ENCODE measurements around the gene CCND1. TPM values are rescaled to one million over a fixed set of nuclear protein-coding genes. Genes with fewer than 3 reads are reported as not detected.
"Not testable (repeated sequence)": the region's sequence is repeated elsewhere in the genome, so short reads cannot be mapped to it uniquely, and the experiment has no call there.

Gene CCND1
- polyA plus RNA-seq, 1 experiment = 307 TPM

DNA sequence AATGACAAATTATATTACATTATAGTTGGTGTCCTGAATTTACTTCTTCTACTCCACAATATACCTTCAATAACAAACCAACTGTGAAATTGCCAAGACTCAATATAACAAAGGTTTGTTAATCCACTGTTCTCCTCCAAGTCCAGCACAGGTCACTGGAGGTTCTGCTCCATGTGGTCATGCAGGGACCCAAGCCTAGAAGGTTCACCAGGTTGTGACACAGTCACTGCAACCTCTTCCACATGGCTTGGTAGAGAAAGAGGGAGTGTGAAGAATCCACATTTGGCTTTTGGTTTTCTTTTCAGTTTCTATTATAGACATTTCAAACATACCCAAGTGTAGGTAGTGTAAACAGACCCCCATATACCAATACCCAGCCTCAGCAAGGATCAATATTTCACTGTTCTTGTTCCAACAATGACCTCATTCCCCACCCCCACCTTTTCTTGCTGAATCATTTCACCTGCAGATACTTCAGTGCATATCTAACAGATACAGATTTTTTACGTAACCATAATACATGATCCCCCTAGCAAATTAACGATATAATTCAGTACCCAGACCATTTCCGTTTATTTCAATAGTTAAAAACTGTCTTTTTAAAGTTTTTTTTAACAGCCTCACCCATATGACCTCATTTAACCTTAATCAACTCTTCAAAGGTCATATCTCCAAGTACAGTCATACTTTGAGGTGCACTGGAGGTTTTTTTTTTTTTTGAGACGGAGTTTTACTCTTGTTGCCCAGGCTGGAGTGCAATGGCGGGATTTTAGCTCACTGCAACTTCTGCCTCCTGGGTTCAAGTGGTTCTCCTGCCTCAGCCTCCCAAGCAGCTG lies 48.7 kb downstream of the CCND1 start:
- CTCF ChIA-PET = no interaction called here
- Histone ChIP-seq H3K4me3 (ENCODE audit: low read depth, low read length) (no peak overlapping the region), H3K36me3 (ENCODE audit: control insufficient read depth, insufficient read depth, low read length) (no peaks in the 10 kb centered on the region), H3K27me3 (ENCODE audit: control insufficient read depth, insufficient read depth, low read length) (peaks cover 6% of the 10 kb centered on the region; the same call in 1 of the 2 replicates)
- POLR2A ChIA-PET = no interaction called here
- TF ChIP-seq, protein P1, sequence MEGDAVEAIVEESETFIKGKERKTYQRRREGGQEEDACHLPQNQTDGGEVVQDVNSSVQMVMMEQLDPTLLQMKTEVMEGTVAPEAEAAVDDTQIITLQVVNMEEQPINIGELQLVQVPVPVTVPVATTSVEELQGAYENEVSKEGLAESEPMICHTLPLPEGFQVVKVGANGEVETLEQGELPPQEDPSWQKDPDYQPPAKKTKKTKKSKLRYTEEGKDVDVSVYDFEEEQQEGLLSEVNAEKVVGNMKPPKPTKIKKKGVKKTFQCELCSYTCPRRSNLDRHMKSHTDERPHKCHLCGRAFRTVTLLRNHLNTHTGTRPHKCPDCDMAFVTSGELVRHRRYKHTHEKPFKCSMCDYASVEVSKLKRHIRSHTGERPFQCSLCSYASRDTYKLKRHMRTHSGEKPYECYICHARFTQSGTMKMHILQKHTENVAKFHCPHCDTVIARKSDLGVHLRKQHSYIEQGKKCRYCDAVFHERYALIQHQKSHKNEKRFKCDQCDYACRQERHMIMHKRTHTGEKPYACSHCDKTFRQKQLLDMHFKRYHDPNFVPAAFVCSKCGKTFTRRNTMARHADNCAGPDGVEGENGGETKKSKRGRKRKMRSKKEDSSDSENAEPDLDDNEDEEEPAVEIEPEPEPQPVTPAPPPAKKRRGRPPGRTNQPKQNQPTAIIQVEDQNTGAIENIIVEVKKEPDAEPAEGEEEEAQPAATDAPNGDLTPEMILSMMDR (IDR thresholded peaks at IDR 0.05; ENCODE audit: insufficient read depth, low read depth, low read length) = no peak
- no peak for DNase-seq (ENCODE audit: low read depth)

DNA sequence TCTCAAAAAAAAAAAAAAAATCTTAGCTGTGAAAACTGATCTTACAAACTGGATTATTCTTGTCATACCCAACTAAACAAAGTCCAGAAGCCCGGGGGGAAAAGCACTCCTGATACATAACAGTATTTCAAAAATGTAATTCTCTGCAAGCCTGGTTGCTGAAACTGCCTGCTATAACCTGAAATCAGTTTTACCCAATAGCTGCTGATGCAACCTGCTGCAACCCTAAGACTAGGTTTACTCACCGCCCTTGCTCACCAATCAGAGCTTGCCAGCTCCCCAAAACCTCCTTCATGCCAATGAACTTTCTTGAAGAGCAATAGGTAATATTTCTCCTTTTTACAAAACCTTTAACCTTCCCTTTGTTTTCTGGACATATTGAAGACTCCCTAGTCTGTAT lies 50.5 kb downstream of the CCND1 start:
- POLR2A ChIA-PET = no interaction called here
- TF ChIP-seq, protein P1 (IDR thresholded peaks at IDR 0.05; ENCODE audit: insufficient read depth, low read depth, low read length) = no peak

DNA sequence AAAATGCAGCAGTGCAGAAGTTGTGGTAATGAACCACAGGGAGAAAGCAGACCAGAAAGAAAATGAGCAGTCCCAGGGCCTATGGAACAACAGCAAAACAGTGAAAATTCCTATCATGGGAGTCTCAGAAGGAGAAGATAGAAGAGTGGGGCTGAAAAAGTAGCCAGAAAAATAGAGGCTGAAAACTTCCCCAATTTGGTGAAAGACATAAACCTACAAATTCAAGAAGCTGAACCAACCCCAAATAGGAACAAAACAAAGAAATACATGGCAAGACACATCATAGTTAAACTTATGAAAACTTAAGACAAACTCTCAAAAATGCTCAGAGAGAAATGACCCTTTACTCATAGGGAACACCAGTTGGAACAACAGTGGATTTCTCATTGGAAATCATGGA lies 51.5 kb downstream of the CCND1 start:
- Histone ChIP-seq H3K27me3 (ENCODE audit: control insufficient read depth, insufficient read depth, low read length) (peaks cover 16% of the 10 kb centered on the region; the same call in 1 of the 2 replicates), H3K36me3 (ENCODE audit: control insufficient read depth, insufficient read depth, low read length) (no peaks in the 10 kb centered on the region), H3K4me3 (ENCODE audit: low read depth, low read length) (no peak overlapping the region)
- DNase-seq (ENCODE audit: low read depth) = no peak
- ChIA-PET POLR2A (no interaction called here), CTCF (interaction anchor here (0.7 kb wide), 1 partner anchor 504 kb away, joined by 3 read pairs; no protein-coding TSS in a partner anchor)
- TF ChIP-seq, protein P1 (IDR thresholded peaks at IDR 0.05; ENCODE audit: insufficient read depth, low read depth, low read length) = no peak

More for the DNA sequence above, 50.5 kb downstream of the CCND1 start:
- Histone ChIP-seq H3K4me3 (ENCODE audit: low read depth, low read length) (no peak overlapping the region), H3K27me3 (ENCODE audit: control insufficient read depth, insufficient read depth, low read length) (peaks cover 9% of the 10 kb centered on the region; the same call in 1 of the 2 replicates), H3K36me3 (ENCODE audit: control insufficient read depth, insufficient read depth, low read length) (no peaks in the 10 kb centered on the region)
- CTCF ChIA-PET = interaction anchor here (0.6 to 1.5 kb wide), 4 partner anchors 110 to 504 kb away, joined by 3 to 6 read pairs (median 4); no protein-coding TSS in a partner anchor
- DNase-seq (ENCODE audit: low read depth) = no peak

DNA sequence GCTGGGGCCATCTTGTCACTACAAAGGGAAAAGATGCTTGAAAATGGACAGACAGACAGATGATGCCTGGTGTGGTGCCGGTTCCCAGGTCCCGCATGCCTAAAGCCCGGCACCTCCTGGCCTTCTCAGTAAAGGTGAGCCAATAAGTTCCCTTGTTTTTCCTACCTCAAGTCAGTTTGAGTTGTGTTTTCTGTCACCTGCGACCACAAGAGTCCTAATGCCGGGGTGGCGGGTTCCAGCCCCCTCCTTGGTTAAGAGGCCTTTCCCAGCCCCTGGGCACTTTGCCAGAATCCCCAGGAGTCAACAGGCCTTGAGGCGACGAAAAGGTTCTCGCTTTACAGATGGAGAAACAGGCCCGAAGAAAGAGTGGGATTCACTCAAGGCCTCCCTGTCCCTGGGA lies 53.8 kb downstream of the CCND1 start:
- TF ChIP-seq, protein P1 (IDR thresholded peaks at IDR 0.05; ENCODE audit: insufficient read depth, low read depth, low read length) = no peak
- no peaks in the 10 kb centered on the region for H3K36me3 ChIP-seq (ENCODE audit: control insufficient read depth, insufficient read depth, low read length)
- no peak overlapping the region for H3K4me3 ChIP-seq (ENCODE audit: low read depth, low read length)
- ChIA-PET POLR2A (no interaction called here), CTCF (no interaction called here)
- peaks cover 18% of the 10 kb centered on the region for H3K27me3 ChIP-seq (ENCODE audit: control insufficient read depth, insufficient read depth, low read length)
- no peak for DNase-seq (ENCODE audit: low read depth)

DNA sequence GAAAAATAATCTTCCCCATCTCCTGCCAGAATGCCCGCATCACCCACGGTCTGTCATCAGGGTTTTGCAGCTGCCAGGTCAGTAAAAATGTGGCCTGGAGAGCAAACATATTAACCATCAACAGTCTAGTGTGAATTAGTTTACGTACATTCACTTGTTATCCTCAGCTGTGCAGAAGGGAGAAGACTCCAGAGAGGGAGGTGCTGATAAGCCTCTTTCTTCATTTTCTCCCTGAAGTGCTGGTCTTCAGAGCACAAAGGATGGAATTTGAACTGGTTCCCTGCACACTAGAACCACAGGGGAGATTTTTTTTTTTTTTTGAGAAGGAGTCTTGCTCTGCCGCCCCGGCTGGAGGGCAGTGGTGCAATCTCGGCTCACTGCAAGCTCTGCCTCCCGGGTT lies 54.6 kb downstream of the CCND1 start:
- peaks cover 17% of the 10 kb centered on the region for H3K27me3 ChIP-seq (ENCODE audit: control insufficient read depth, insufficient read depth, low read length)
- POLR2A ChIA-PET = interaction anchor here (0.7 kb wide), 1 partner anchor 12 kb away, joined by 5 read pairs; no protein-coding TSS in a partner anchor
- H3K4me3 ChIP-seq (ENCODE audit: low read depth, low read length) = no peak overlapping the region
- no peaks in the 10 kb centered on the region for H3K36me3 ChIP-seq (ENCODE audit: control insufficient read depth, insufficient read depth, low read length)
- DNase-seq (ENCODE audit: low read depth) = no peak
- TF ChIP-seq, protein P1 (IDR thresholded peaks at IDR 0.05; ENCODE audit: insufficient read depth, low read depth, low read length) = no peak
- CTCF ChIA-PET = no interaction called here

DNA sequence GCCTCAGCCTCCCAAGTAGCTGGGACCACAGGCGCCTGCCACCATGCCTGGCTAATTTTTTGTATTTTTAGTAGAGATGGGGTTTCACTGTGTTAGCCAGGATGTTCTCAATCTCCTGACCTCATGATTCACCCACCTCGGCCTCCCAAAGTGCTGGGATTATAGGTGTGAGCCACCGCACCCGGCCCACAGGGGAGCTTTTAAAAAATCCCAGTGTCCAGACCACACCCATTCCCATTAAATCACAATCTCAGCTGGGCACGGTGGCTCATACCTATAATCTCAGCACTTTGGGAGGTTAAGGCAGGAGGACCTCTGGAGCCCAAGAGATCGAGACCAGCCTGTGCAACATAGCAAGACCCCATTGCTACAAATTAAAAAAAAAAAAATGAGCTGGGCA lies 55.0 kb downstream of the CCND1 start:
- POLR2A ChIA-PET = interaction anchor here (0.7 kb wide), 1 partner anchor 12 kb away, joined by 5 read pairs; no protein-coding TSS in a partner anchor
- peaks cover 16% of the 10 kb centered on the region for H3K27me3 ChIP-seq (ENCODE audit: control insufficient read depth, insufficient read depth, low read length)
- CTCF ChIA-PET = interaction anchor here (0.6 kb wide), 1 partner anchor 214 kb away, joined by 3 read pairs; no protein-coding TSS in a partner anchor
- not testable (repeated sequence) for H3K36me3 ChIP-seq (ENCODE audit: control insufficient read depth, insufficient read depth, low read length); DNase-seq (ENCODE audit: low read depth); H3K4me3 ChIP-seq (ENCODE audit: low read depth, low read length)
